ENCODE results near the gene PHF21A.

Gene PHF21A

GRCh38 chr11:46069595-46069994, 51.7 kb downstream of the PHF21A start:
- no peak overlapping the region for H3K4me3 Mint-ChIP-seq
- no peaks in the 10 kb centered on the region for H3K27me3 Mint-ChIP-seq (ENCODE audit: low read depth, poor library complexity)
- peaks cover 29% of the 10 kb centered on the region for H3K36me3 Mint-ChIP-seq (ENCODE audit: low read depth)
- no peak overlapping the region for H3K27ac Mint-ChIP-seq
- no peak for TF ChIP-seq CTCF (IDR thresholded peaks at IDR 0.05)
- DNase-seq = no peak
- peaks cover 4% of the 10 kb centered on the region for H3K9me3 Mint-ChIP-seq
- peaks cover 25% of the 10 kb centered on the region for H3K4me1 Mint-ChIP-seq

- Mint-ChIP-seq H3K27ac (no peak overlapping the region), H3K27me3 (ENCODE audit: low read depth, poor library complexity) (no peaks in the 10 kb centered on the region), H3K4me1 (peaks cover 9% of the 10 kb centered on the region), H3K4me3 (no peak overlapping the region), H3K36me3 (ENCODE audit: low read depth) (peaks cover 25% of the 10 kb centered on the region), H3K9me3 (peaks cover 10% of the 10 kb centered on the region)
- no peak for TF ChIP-seq CTCF (IDR thresholded peaks at IDR 0.05)
- no peak for DNase-seq
Observed at GRCh38 chr11:46066335-46066734, 54.9 kb downstream of the PHF21A start.

GRCh38 chr11:46065681-46066080, 55.6 kb downstream of the PHF21A start:
- H3K27me3 Mint-ChIP-seq (ENCODE audit: low read depth, poor library complexity) = no peaks in the 10 kb centered on the region
- peaks cover 9% of the 10 kb centered on the region for H3K4me1 Mint-ChIP-seq
- TF ChIP-seq CTCF (IDR thresholded peaks at IDR 0.05) = no peak
- H3K4me3 Mint-ChIP-seq = no peak overlapping the region
- H3K9me3 Mint-ChIP-seq = peaks cover 15% of the 10 kb centered on the region
- peaks cover 25% of the 10 kb centered on the region for H3K36me3 Mint-ChIP-seq (ENCODE audit: low read depth)
- DNase-seq = no peak
- peak overlapping the region; percentile 88 for H3K27ac Mint-ChIP-seq

GRCh38 chr11:46064221-46064620, 57.0 kb downstream of the PHF21A start:
- no peak for DNase-seq
- H3K4me1 Mint-ChIP-seq = peaks cover 9% of the 10 kb centered on the region
- no peak overlapping the region for H3K27ac Mint-ChIP-seq
- TF ChIP-seq CTCF (IDR thresholded peaks at IDR 0.05) = no peak
- no peak overlapping the region for H3K4me3 Mint-ChIP-seq
- peaks cover 26% of the 10 kb centered on the region for H3K36me3 Mint-ChIP-seq (ENCODE audit: low read depth)
- H3K9me3 Mint-ChIP-seq = peaks cover 18% of the 10 kb centered on the region
- H3K27me3 Mint-ChIP-seq (ENCODE audit: low read depth, poor library complexity) = no peaks in the 10 kb centered on the region

- TF ChIP-seq CTCF (IDR thresholded peaks at IDR 0.05) = no peak
- Mint-ChIP-seq H3K27ac (no peak overlapping the region), H3K9me3 (peaks cover 18% of the 10 kb centered on the region), H3K4me1 (peaks cover 14% of the 10 kb centered on the region), H3K4me3 (no peak overlapping the region), H3K36me3 (ENCODE audit: low read depth) (peaks cover 32% of the 10 kb centered on the region), H3K27me3 (ENCODE audit: low read depth, poor library complexity) (no peaks in the 10 kb centered on the region)
- DNase-seq = no peak
Observed at GRCh38 chr11:46063138-46063537, 58.1 kb downstream of the PHF21A start.

GRCh38 chr11:46060013-46060412, 61.2 kb downstream of the PHF21A start:
- no peaks in the 10 kb centered on the region for H3K27me3 Mint-ChIP-seq (ENCODE audit: low read depth, poor library complexity)
- H3K9me3 Mint-ChIP-seq = peaks cover 18% of the 10 kb centered on the region
- no peak for TF ChIP-seq CTCF (IDR thresholded peaks at IDR 0.05)
- peaks cover 32% of the 10 kb centered on the region for H3K36me3 Mint-ChIP-seq (ENCODE audit: low read depth)
- H3K4me1 Mint-ChIP-seq = peaks cover 35% of the 10 kb centered on the region
- H3K27ac Mint-ChIP-seq = no peak overlapping the region
- no peak for DNase-seq
- H3K4me3 Mint-ChIP-seq = no peak overlapping the region

Data from nephron progenitor cell (in vitro differentiated cells).